Upper lobe of right lung (tissue), 1 donor: ENCODE data around the gene TAOK1. TPM values are rescaled to one million over a fixed set of nuclear protein-coding genes. Genes with fewer than 3 reads are reported as not detected.
A peak's percentile ranks its signal among the peaks of the same experiment; 100 is the strongest.

Source experiments
- ATAC-seq: fragments of 200-7000 bp; cut with Tn5 transposase; one replicate; pipeline ENCODE4 v1.9.1; 2020; ENCODE audit warnings: mild to moderate bottlenecking, moderate library complexity
- DNase-seq: peaks from one replicate; pipeline ENCODE4 v3.0.0-alpha.2; 2020
- H3K27ac ChIP-seq: fragments of 200-600 bp; one replicate; pipeline ENCODE4 v1.8.0; 2022
- H3K27me3 ChIP-seq: fragments of 200-600 bp; one replicate; pipeline ENCODE4 v1.8.0; 2022; ENCODE audit warnings: mild to moderate bottlenecking
- H3K36me3 ChIP-seq: fragments of 200-600 bp; one replicate; pipeline ENCODE4 v1.8.0; 2022
- H3K4me1 ChIP-seq: fragments of 200-600 bp; one replicate; pipeline ENCODE4 v1.8.0; 2022
- H3K4me3 ChIP-seq: fragments of 200-600 bp; one replicate; pipeline ENCODE4 v1.8.0; 2022; ENCODE audit warnings: mild to moderate bottlenecking
- H3K9me3 ChIP-seq: fragments of 200-600 bp; one replicate; pipeline ENCODE4 v1.8.0; 2022
- intact Hi-C: fragments of 100-400 bp; cut with DNase I; formaldehyde crosslinking; loops from one replicate; pipeline ENCODE4 v1.11.0; 2022
- total RNA-seq: library from RNA; stranded (reverse); fragmentation: NEBNext Ultra II Directional; extraction: Animal tissue kit (Norgen Biotek cat#: 25700); gene quantifications from one replicate; pipeline ENCODE4 v1.2.1, GENCODE V29; 2021
- TF ChIP-seq, protein P1 (sequence below): fragments of 200-600 bp; IDR thresholded peaks from one replicate; pipeline ENCODE4 v1.8.0; 2022; ENCODE audit warnings: antibody characterized with exemption
- donor health status: DM: no; HTN: yes; CAD: no; lungs with severe emphysema.

Gene TAOK1
- total RNA-seq, 1 donor from 2014 or later: 60.2 TPM

DNA sequence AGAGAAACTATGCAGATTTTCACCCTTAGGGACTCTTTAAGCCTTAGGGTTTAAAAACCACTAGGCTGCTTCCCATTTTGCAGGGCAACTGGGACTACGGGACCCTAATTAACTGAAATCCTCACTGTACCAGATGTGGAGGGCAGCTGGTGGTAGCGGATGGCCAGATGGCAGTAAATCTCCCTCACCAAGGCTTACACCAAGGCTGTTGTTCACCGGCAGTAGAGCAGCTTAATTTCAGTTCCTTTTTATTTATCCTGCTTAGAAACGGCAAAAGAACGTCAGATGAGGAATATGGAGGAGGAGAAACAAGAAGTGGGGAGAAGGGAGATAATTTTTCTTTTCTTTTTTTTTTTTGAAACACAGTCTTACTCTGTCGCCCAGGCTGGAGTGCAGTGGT is 170.2 kb downstream of the TAOK1 start:
- Histone ChIP-seq H3K36me3 (peaks cover 5% of the 10 kb centered on the region), H3K27me3 (no peaks in the 10 kb centered on the region), H3K4me3 (no peak overlapping the region), H3K9me3 (no peaks in the 10 kb centered on the region), H3K4me1 (peaks cover 29% of the 10 kb centered on the region), H3K27ac (peak overlapping the region; percentile 11)
- intact Hi-C loops: no loop called here
- TF ChIP-seq, protein P1, sequence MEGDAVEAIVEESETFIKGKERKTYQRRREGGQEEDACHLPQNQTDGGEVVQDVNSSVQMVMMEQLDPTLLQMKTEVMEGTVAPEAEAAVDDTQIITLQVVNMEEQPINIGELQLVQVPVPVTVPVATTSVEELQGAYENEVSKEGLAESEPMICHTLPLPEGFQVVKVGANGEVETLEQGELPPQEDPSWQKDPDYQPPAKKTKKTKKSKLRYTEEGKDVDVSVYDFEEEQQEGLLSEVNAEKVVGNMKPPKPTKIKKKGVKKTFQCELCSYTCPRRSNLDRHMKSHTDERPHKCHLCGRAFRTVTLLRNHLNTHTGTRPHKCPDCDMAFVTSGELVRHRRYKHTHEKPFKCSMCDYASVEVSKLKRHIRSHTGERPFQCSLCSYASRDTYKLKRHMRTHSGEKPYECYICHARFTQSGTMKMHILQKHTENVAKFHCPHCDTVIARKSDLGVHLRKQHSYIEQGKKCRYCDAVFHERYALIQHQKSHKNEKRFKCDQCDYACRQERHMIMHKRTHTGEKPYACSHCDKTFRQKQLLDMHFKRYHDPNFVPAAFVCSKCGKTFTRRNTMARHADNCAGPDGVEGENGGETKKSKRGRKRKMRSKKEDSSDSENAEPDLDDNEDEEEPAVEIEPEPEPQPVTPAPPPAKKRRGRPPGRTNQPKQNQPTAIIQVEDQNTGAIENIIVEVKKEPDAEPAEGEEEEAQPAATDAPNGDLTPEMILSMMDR: no peak
- peak; percentile 61 for ATAC-seq
- DNase-seq: no peak

DNA sequence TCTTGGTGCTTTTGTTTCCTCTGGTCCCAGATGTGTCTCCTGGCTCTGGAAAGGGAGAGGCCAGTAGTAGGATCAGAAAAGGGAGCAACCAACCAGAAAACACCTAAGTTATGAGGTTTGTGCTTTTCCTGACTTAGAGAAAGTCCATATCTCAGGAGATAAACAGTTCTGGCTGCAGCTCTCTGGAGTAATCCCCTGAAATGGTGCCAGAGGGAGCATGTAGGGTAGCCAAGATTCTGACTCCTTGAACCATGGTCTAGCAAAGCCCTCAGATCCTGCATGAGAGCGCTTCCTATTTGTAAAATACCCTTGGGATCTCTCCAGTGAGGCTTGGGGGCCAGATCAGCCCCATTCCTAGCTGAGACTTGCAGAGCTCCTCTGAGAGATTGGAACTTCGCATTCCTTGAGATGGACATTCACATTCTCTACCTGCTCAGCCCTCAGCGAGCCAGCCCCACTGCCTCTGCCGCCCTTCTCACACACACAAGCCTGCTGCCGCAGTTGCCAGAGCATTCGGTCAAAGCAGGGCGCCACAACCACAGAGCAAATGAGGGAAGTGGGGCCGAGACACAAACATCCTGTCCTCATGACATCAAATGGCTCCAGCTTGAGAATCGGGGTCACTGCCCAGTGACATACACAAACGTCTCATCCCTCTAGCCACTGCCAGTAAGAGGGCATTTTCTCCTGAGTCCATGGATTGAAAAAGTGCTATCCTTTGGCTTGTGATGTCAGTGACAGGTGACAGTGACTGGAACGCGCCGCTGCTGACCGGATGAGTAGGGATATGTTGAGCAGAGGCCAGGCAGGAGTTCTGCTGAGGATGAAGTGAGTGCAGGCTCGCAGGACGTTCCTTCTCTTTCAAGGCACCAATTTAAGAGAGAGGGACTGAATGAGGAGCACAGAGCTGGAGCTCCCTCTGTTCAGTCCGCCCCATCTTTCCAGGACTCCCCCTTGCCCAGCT is 171.7 kb downstream of the TAOK1 start:
- DNase-seq: peak; percentile 65
- intact Hi-C loops: no loop called here

GRCh38 chr17:29562615-29563014 is 172.5 kb downstream of the TAOK1 start:
- H3K27ac ChIP-seq: peak overlapping the region; percentile 26
- TF ChIP-seq, protein P1: no peak
- DNase-seq (peak; percentile 57), ATAC-seq (no peak)
- intact Hi-C loops: no loop called here
- H3K4me1 ChIP-seq: peaks cover 42% of the 10 kb centered on the region
- H3K27me3 ChIP-seq: no peaks in the 10 kb centered on the region
- H3K9me3 ChIP-seq: no peaks in the 10 kb centered on the region
- no peak overlapping the region for H3K4me3 ChIP-seq
- peaks cover 5% of the 10 kb centered on the region for H3K36me3 ChIP-seq

More for the DNA sequence above, 171.7 kb downstream of the TAOK1 start:
- ATAC-seq: peak; percentile 6
- TF ChIP-seq, protein P1: no peak
- H3K27ac ChIP-seq: peak overlapping the region; percentile 26
- H3K27me3 ChIP-seq: no peaks in the 10 kb centered on the region
- no peak overlapping the region for H3K4me3 ChIP-seq
- peaks cover 42% of the 10 kb centered on the region for H3K4me1 ChIP-seq
- H3K36me3 ChIP-seq: peaks cover 5% of the 10 kb centered on the region
- no peaks in the 10 kb centered on the region for H3K9me3 ChIP-seq

DNA sequence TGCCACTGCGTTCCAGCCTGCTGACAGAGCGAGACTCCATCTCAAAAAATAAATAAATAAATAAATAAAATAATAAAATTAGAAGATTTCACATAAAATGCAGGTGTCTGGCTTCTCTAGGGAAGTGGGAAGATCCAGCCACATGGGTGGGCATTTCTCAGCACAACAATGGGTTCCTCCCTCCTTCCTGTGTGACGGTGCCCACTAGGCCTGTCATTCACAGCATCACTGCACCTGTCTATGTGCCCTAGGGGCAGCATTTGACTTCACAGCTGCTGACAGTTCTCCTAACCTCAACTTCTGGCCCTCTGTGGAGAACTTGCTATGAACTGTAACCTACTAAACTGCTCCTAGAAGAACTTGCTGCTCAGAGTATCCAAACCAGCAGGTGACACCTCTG is 173.7 kb downstream of the TAOK1 start:
- peaks cover 5% of the 10 kb centered on the region for H3K36me3 ChIP-seq
- TF ChIP-seq, protein P1: no peak
- no peak for ATAC-seq
- H3K4me1 ChIP-seq: peaks cover 42% of the 10 kb centered on the region
- H3K4me3 ChIP-seq: no peak overlapping the region
- no peaks in the 10 kb centered on the region for H3K27me3 ChIP-seq
- no peak for DNase-seq
- H3K27ac ChIP-seq: no peak overlapping the region
- H3K9me3 ChIP-seq: no peaks in the 10 kb centered on the region
- intact Hi-C loops: no loop called here

DNA sequence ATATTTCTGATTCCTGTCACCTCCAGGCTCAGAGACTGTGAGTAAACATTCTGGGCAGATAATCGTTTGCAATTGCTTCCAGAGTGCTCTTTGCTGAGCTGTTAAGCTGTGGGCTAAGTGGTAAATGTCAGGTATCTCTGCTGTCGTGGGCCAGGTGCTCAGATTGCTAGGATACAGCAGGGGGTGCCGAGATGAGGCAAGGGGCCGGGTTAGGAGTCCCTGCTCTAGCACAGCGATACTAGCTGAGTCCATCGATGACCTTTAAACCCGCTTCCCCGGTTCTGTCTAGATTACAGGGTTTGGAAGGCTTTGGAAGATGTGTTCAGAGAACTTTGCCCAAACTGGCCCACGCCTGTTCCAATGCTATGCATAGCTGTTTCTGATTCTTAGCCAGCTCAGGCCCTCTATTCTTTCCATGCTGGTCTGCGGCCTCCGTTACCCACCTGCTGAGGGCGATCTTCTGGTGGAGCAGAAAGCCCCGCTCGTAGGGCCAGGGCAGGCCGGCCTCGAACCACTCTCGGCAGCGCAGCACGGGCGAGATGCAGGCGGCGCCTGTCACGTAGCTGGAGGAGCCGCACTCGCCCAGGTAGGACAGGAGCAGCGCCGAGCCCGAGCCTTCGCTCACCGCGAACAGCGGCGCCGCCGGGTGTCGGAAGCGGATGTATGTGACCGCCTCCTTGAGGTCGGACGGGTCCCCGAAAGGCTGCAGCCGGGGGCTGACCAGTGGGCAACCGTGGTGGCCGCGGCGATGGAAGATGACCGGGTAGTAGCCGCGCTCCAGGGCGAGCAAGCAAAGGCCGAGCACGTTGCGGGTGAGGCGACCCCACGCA is 175.7 kb downstream of the TAOK1 start:
- H3K36me3 ChIP-seq: peaks cover 5% of the 10 kb centered on the region
- intact Hi-C loops: no loop called here
- no peaks in the 10 kb centered on the region for H3K27me3 ChIP-seq
- H3K27ac ChIP-seq: peak overlapping the region; percentile 81
- H3K4me1 ChIP-seq: peaks cover 50% of the 10 kb centered on the region
- peak; percentile 83 for DNase-seq
- ATAC-seq: peak; percentile 13
- TF ChIP-seq, protein P1: peak; percentile 13
- no peaks in the 10 kb centered on the region for H3K9me3 ChIP-seq
- peak overlapping the region; percentile 76 for H3K4me3 ChIP-seq
